HL-60 (cell line): ENCODE data around the gene PPP3CA.

Experiments used
- CTCF ChIP-seq: IDR thresholded peaks from one replicate; pipeline ENCODE4 v1.5.1; 2011; ENCODE audit warnings: low read length, control low read depth, inconsistent platforms; ENCODE audit not compliant: insufficient read depth
- GABPA ChIP-seq: IDR thresholded peaks from 2 replicates; pipeline ENCODE4 v1.6.1; 2012; ENCODE audit warnings: low read depth
- POLR2AphosphoS5 ChIP-seq: IDR thresholded peaks from 2 replicates; pipeline ENCODE4 v1.6.1; 2012; ENCODE audit warnings: low read depth
- REST ChIP-seq: IDR thresholded peaks from 2 replicates; pipeline ENCODE4 v1.6.1; 2012; ENCODE audit warnings: low read depth; ENCODE audit not compliant: insufficient replicate concordance
- SPI1 ChIP-seq: IDR thresholded peaks from 2 replicates; pipeline ENCODE4 v1.6.1; 2012; ENCODE audit warnings: low read depth, mild to moderate bottlenecking, borderline replicate concordance

GRCh38 chr4:100979736-100980135, 367.6 kb downstream of the PPP3CA start:
- no peak for TF ChIP-seq POLR2AphosphoS5
- TF ChIP-seq REST = no peak
- TF ChIP-seq CTCF = no peak
- TF ChIP-seq SPI1 = no peak
- no peak for TF ChIP-seq GABPA
